ENCODE measurements around the gene SUGT1.
"Not testable (repeated sequence)": the region's sequence is repeated elsewhere in the genome, so short reads cannot be mapped to it uniquely, and the experiment has no call there.

GRCh38 chr13:52610158-52610557 is 42.5 kb upstream of the SUGT1 start:
- not testable (repeated sequence) for TF ChIP-seq CTCF (conservative IDR thresholded peaks at IDR 0.05); ZFX (IDR thresholded peaks at IDR 0.05)

Measured in C4-2B (cell line).